Astrocyte (in vitro differentiated cells and primary cell): Measurements from ENCODE around the gene LARP6. TPM values are rescaled to one million over a fixed set of nuclear protein-coding genes. Genes with fewer than 3 reads are reported as not detected.
A peak's percentile ranks its signal among the peaks of the same experiment; 100 is the strongest.

Source experiments
- DNase-seq: peaks from one replicate; pipeline ENCODE4 v3.0.0-alpha.2; 2010; ENCODE audit warnings: low read depth
- FAIRE-seq: peaks from 2 replicates; lab custom pipeline; 2011; peaks lifted over from hg19 to GRCh38; lab: Jason Lieb, UNC
- H2AFZ ChIP-seq: 2 replicates; pipeline ENCODE4 v1.6.0; 2012; ENCODE audit warnings: low read depth, low read length, inconsistent platforms
- H3K27ac ChIP-seq: 2 replicates; pipeline ENCODE4 v1.5.1; 2011; ENCODE audit warnings: low read depth, low read length, inconsistent platforms
- H3K27me3 ChIP-seq: 2 replicates; pipeline ENCODE4 v1.6.0; 2011; ENCODE audit warnings: low read length, inconsistent platforms; ENCODE audit not compliant: insufficient read depth
- H3K36me3 ChIP-seq: 2 replicates; pipeline ENCODE4 v1.5.1; 2011; ENCODE audit warnings: low read length, inconsistent platforms; ENCODE audit not compliant: insufficient read depth
- H3K4me1 ChIP-seq: 2 replicates; pipeline ENCODE4 v1.5.1; 2011; ENCODE audit warnings: low read length, inconsistent platforms; ENCODE audit not compliant: insufficient read depth
- H3K4me2 ChIP-seq: 2 replicates; pipeline ENCODE4 v1.6.0; 2012; ENCODE audit warnings: low read length, inconsistent platforms
- H3K4me3 ChIP-seq: 2 replicates; pipeline ENCODE4 v1.5.1; 2011; ENCODE audit warnings: low read depth, mild to moderate bottlenecking, low read length, inconsistent platforms; ENCODE audit not compliant: insufficient read depth
- H3K79me2 ChIP-seq: 2 replicates; pipeline ENCODE4 v1.6.0; 2012; ENCODE audit warnings: mild to moderate bottlenecking, low read length, inconsistent platforms; ENCODE audit not compliant: insufficient read depth
- H3K9ac ChIP-seq: 2 replicates; pipeline ENCODE4 v1.6.0; 2012; ENCODE audit warnings: mild to moderate bottlenecking, low read length, inconsistent platforms
- H3K9me3 ChIP-seq: 2 replicates; pipeline ENCODE4 v1.5.1; 2012; ENCODE audit warnings: low read depth, mild to moderate bottlenecking, low read length, inconsistent platforms; ENCODE audit not compliant: insufficient read depth
- H4K20me1 ChIP-seq: 2 replicates; pipeline ENCODE4 v1.6.0; 2012; ENCODE audit warnings: low read length, inconsistent platforms; ENCODE audit not compliant: insufficient read depth
- H3K27ac Mint-ChIP-seq: one replicate; pipeline ENCODE4 v1.8.0; 2021; ENCODE audit warnings: mild to moderate bottlenecking, mixed read lengths; ENCODE audit not compliant: unreplicated experiment
- H3K27me3 Mint-ChIP-seq: one replicate; pipeline ENCODE4 v1.8.0; 2021; ENCODE audit warnings: low read depth, mixed read lengths; ENCODE audit not compliant: unreplicated experiment
- H3K36me3 Mint-ChIP-seq: one replicate; pipeline ENCODE4 v1.8.0; 2021; ENCODE audit warnings: low read depth, mixed read lengths; ENCODE audit not compliant: unreplicated experiment
- H3K4me1 Mint-ChIP-seq: one replicate; pipeline ENCODE4 v1.8.0; 2021; ENCODE audit warnings: low read depth, mixed read lengths; ENCODE audit not compliant: unreplicated experiment
- H3K4me3 Mint-ChIP-seq: one replicate; pipeline ENCODE4 v1.8.0; 2021; ENCODE audit warnings: mild to moderate bottlenecking, moderate library complexity, mixed read lengths; ENCODE audit not compliant: unreplicated experiment
- H3K9me3 Mint-ChIP-seq: one replicate; pipeline ENCODE4 v1.8.0; 2021; ENCODE audit warnings: mild to moderate bottlenecking, mixed read lengths; ENCODE audit not compliant: unreplicated experiment
- CTCF ChIP-seq: IDR thresholded peaks from 2 replicates; pipeline ENCODE4 v1.5.1; 2011; ENCODE audit warnings: low read depth, mild to moderate bottlenecking, inconsistent platforms, low read length, moderate library complexity; ENCODE audit not compliant: insufficient read depth
- EZH2 ChIP-seq: IDR thresholded peaks from 2 replicates; pipeline ENCODE4 v1.6.1; 2012; ENCODE audit warnings: mild to moderate bottlenecking, low read length, inconsistent platforms; ENCODE audit not compliant: insufficient read depth
- total RNA-seq: library from RNA; stranded (reverse); gene quantifications from 2 replicates; pipeline ENCODE4 v1.2.1, GENCODE V29; 2021

The LARP6 gene
- total RNA-seq, 1 donor from 2014 or later, result 61.5 TPM

GRCh38 chr15:70829371-70830166 is 24.4 kb downstream of the LARP6 start:
- Mint-ChIP-seq H3K36me3 (peaks cover 30% of the 10 kb centered on the region), H3K27ac (peak overlapping the region; percentile 53), H3K27me3 (no peaks in the 10 kb centered on the region), H3K4me3 (peak overlapping the region; percentile 8), H3K4me1 (peaks cover 54% of the 10 kb centered on the region), H3K9me3 (peaks cover 2% of the 10 kb centered on the region)
- Histone ChIP-seq H3K27me3 (no peaks in the 10 kb centered on the region), H4K20me1 (peaks cover 15% of the 10 kb centered on the region), H3K36me3 (peaks cover 30% of the 10 kb centered on the region), H3K27ac (no peak overlapping the region), H2AFZ (no peak overlapping the region), H3K4me3 (no peak overlapping the region), H3K9me3 (no peaks in the 10 kb centered on the region), H3K4me1 (peaks cover 18% of the 10 kb centered on the region), H3K79me2 (peaks cover 3% of the 10 kb centered on the region), H3K4me2 (no peak overlapping the region), H3K9ac (no peak overlapping the region)
- TF ChIP-seq CTCF (no peak), EZH2 (no peak)
- no peak for FAIRE-seq
- DNase-seq, result no peak

GRCh38 chr15:70827721-70828120 is 26.2 kb downstream of the LARP6 start:
- Histone ChIP-seq H3K27me3 (no peaks in the 10 kb centered on the region), H4K20me1 (peaks cover 9% of the 10 kb centered on the region), H2AFZ (no peak overlapping the region), H3K4me3 (no peak overlapping the region), H3K4me2 (no peak overlapping the region), H3K79me2 (peaks cover 3% of the 10 kb centered on the region), H3K9me3 (no peaks in the 10 kb centered on the region), H3K9ac (no peak overlapping the region), H3K36me3 (peaks cover 23% of the 10 kb centered on the region), H3K4me1 (peaks cover 7% of the 10 kb centered on the region), H3K27ac (no peak overlapping the region)
- FAIRE-seq (no peak), DNase-seq (no peak)
- peaks cover 20% of the 10 kb centered on the region for H3K36me3 Mint-ChIP-seq
- H3K9me3 Mint-ChIP-seq, result peaks cover 2% of the 10 kb centered on the region
- H3K4me3 Mint-ChIP-seq, result no peak overlapping the region
- H3K4me1 Mint-ChIP-seq, result peaks cover 38% of the 10 kb centered on the region
- TF ChIP-seq CTCF (no peak), EZH2 (no peak)
- H3K27me3 Mint-ChIP-seq, result no peaks in the 10 kb centered on the region
- H3K27ac Mint-ChIP-seq, result no peak overlapping the region

GRCh38 chr15:70826634-70827033 is 27.3 kb downstream of the LARP6 start:
- no peak for FAIRE-seq
- Mint-ChIP-seq H3K4me3 (no peak overlapping the region), H3K4me1 (peaks cover 38% of the 10 kb centered on the region), H3K27ac (peak overlapping the region; percentile 92), H3K9me3 (peaks cover 2% of the 10 kb centered on the region), H3K27me3 (no peaks in the 10 kb centered on the region), H3K36me3 (peaks cover 10% of the 10 kb centered on the region)
- Histone ChIP-seq H2AFZ (peak overlapping the region; percentile 65), H3K4me2 (peak overlapping the region; percentile 40), H3K27me3 (no peaks in the 10 kb centered on the region), H3K9ac (peak overlapping the region; percentile 10), H3K36me3 (peaks cover 16% of the 10 kb centered on the region), H3K27ac (peak overlapping the region; percentile 24), H3K79me2 (peaks cover 3% of the 10 kb centered on the region), H3K9me3 (no peaks in the 10 kb centered on the region), H3K4me3 (no peak overlapping the region), H3K4me1 (peaks cover 7% of the 10 kb centered on the region), H4K20me1 (peaks cover 9% of the 10 kb centered on the region)
- peak; percentile 61 for DNase-seq
- no peak for TF ChIP-seq EZH2
- no peak for TF ChIP-seq CTCF
